22Rv1 (cell line): ENCODE measurements around the gene CMTM4.

Experiments used
- ZFX ChIP-seq: fragments of 450-650 bp; IDR thresholded peaks from 2 replicates; pipeline ENCODE4 v1.6.1; 2017; ENCODE audit warnings: antibody characterized with exemption, borderline replicate concordance
- TF ChIP-seq, protein P1 (sequence below): fragments of 450-650 bp; IDR thresholded peaks from 2 replicates; pipeline ENCODE4 v1.5.1; 2017; ENCODE audit warnings: mild to moderate bottlenecking

DNA sequence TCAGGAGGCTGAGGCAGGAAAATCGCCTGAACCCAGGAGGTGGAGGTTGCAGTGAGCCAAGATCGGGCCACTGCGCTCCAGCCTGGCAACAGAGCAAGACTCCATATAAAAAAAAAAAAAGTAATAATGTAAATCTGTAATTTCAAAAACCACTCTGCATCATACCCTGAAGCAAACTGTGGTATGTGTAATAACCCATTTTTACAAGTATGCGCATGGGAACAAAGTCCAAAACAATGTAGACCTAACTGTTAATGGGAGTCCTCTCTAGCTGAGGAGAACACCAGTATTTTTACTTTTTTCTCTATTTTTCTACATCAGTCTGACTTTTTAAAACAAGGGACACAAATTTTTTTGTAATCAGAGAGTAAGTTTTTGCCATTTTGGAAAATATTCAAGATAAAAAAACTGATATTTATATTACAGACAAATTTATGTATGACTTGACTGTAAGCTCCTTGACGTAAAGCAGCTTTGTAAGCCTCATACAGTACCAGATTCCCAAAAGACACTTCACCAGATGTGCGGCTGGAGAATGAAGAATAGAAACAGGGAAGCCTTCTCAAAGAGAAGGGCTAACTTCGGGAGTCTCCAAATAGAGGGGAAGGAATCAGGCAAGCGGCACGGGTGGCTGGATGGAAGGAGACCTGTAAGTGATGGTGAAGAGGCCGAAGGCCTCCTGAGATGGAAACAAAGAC lies 25.7 kb downstream of the CMTM4 start:
- TF ChIP-seq, protein P1, sequence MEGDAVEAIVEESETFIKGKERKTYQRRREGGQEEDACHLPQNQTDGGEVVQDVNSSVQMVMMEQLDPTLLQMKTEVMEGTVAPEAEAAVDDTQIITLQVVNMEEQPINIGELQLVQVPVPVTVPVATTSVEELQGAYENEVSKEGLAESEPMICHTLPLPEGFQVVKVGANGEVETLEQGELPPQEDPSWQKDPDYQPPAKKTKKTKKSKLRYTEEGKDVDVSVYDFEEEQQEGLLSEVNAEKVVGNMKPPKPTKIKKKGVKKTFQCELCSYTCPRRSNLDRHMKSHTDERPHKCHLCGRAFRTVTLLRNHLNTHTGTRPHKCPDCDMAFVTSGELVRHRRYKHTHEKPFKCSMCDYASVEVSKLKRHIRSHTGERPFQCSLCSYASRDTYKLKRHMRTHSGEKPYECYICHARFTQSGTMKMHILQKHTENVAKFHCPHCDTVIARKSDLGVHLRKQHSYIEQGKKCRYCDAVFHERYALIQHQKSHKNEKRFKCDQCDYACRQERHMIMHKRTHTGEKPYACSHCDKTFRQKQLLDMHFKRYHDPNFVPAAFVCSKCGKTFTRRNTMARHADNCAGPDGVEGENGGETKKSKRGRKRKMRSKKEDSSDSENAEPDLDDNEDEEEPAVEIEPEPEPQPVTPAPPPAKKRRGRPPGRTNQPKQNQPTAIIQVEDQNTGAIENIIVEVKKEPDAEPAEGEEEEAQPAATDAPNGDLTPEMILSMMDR = no peak
- TF ChIP-seq ZFX = no peak
